Measurements from ENCODE around the gene SHROOM1. TPM values are rescaled to one million over a fixed set of nuclear protein-coding genes. Genes with fewer than 3 reads are reported as not detected.

The SHROOM1 gene
- total RNA-seq, 1 donor from 2014 or later = 4.5 TPM

GRCh38 chr5:132873930-132874271, 43.5 kb upstream of the SHROOM1 start:
- Mint-ChIP-seq H3K9me3 (ENCODE audit: unreplicated experiment) (no peaks in the 10 kb centered on the region), H3K4me1 (ENCODE audit: unreplicated experiment) (no peaks in the 10 kb centered on the region), H3K27ac (ENCODE audit: unreplicated experiment) (no peak overlapping the region)

DNA sequence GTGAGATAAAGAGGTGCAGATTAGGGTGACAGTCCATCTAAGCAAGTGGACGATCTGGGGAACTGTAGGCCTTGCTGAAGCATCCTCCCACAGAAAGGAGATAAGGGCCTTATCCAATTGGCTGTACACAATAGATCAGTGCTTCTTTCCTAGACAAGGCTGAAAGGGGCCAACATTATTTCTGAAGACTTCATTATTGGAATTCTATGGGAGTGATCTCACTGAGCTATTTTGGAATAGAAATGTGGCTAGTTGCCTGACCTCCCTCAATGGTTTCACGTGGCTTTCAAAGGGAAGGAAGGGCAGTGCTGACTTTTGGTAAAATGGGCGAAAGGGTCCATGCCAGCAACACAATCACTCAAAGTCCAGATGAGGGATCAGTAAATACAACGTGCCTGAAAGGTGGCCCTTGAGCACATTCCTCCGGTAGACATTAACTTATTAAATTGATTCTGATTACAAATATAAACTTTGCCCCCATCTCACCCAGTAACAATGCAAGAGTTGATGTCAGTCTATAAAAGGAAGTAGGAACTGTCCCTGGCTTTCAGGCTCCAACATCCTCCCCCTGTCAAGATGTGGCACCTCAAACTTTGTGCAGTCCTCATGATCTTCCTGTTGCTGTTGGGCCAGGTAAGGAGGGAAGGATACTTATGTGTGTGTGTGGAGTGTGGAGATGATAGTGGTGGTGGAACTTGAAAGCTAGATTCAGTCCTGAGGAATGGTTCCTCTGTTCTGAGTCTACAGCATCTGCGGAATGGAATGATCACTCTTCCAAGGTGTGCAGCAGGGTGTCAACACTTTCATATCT, 42.9 kb upstream of the SHROOM1 start, which contains the start of gene LEAP2:
LEAP2 (plus strand) TSS at position 550 of the 811 bp plus-strand sequence; CDS start at position 577, 27 bp downstream.
- Mint-ChIP-seq H3K27ac (ENCODE audit: unreplicated experiment) (peak within 1 kb of the TSS; percentile 21), H3K4me1 (ENCODE audit: unreplicated experiment) (peaks cover 3% of the 10 kb centered on the region), H3K27me3 (ENCODE audit: unreplicated experiment) (no peaks in the 10 kb centered on the region), H3K4me3 (ENCODE audit: unreplicated experiment) (no peak within 1 kb of the TSS), H3K9me3 (ENCODE audit: unreplicated experiment) (no peaks in the 10 kb centered on the region), H3K36me3 (ENCODE audit: unreplicated experiment) (peaks cover 28% of the 10 kb centered on the region)
- no peak for TF ChIP-seq CTCF (IDR thresholded peaks at IDR 0.05)
- DNase-seq (ENCODE audit: extremely low spot score, unreplicated experiment) = no peak

More at GRCh38 chr5:132873930-132874271, 43.5 kb upstream of the SHROOM1 start:
- H3K36me3 Mint-ChIP-seq (ENCODE audit: unreplicated experiment) = peaks cover 28% of the 10 kb centered on the region
- no peaks in the 10 kb centered on the region for H3K27me3 Mint-ChIP-seq (ENCODE audit: unreplicated experiment)
- no peak for TF ChIP-seq CTCF (IDR thresholded peaks at IDR 0.05)
- H3K4me3 Mint-ChIP-seq (ENCODE audit: unreplicated experiment) = no peak overlapping the region
- DNase-seq (ENCODE audit: extremely low spot score, unreplicated experiment) = no peak

GRCh38 chr5:132872788-132873118, 42.3 kb upstream of the SHROOM1 start:
- Mint-ChIP-seq H3K27ac (ENCODE audit: unreplicated experiment) (no peak overlapping the region), H3K36me3 (ENCODE audit: unreplicated experiment) (peaks cover 26% of the 10 kb centered on the region), H3K27me3 (ENCODE audit: unreplicated experiment) (no peaks in the 10 kb centered on the region), H3K4me1 (ENCODE audit: unreplicated experiment) (peaks cover 5% of the 10 kb centered on the region), H3K4me3 (ENCODE audit: unreplicated experiment) (no peak overlapping the region), H3K9me3 (ENCODE audit: unreplicated experiment) (no peaks in the 10 kb centered on the region)
- no peak for DNase-seq (ENCODE audit: extremely low spot score, unreplicated experiment)
- TF ChIP-seq CTCF (IDR thresholded peaks at IDR 0.05) = no peak

GRCh38 chr5:132871459-132872284, 41.2 kb upstream of the SHROOM1 start:
- TF ChIP-seq CTCF (IDR thresholded peaks at IDR 0.05) = no peak
- H3K27ac Mint-ChIP-seq (ENCODE audit: unreplicated experiment) = no peak overlapping the region
- no peak for DNase-seq (ENCODE audit: extremely low spot score, unreplicated experiment)
- no peaks in the 10 kb centered on the region for H3K27me3 Mint-ChIP-seq (ENCODE audit: unreplicated experiment)
- H3K9me3 Mint-ChIP-seq (ENCODE audit: unreplicated experiment) = no peaks in the 10 kb centered on the region
- no peak overlapping the region for H3K4me3 Mint-ChIP-seq (ENCODE audit: unreplicated experiment)
- H3K4me1 Mint-ChIP-seq (ENCODE audit: unreplicated experiment) = peaks cover 13% of the 10 kb centered on the region
- H3K36me3 Mint-ChIP-seq (ENCODE audit: unreplicated experiment) = peaks cover 25% of the 10 kb centered on the region

DNA sequence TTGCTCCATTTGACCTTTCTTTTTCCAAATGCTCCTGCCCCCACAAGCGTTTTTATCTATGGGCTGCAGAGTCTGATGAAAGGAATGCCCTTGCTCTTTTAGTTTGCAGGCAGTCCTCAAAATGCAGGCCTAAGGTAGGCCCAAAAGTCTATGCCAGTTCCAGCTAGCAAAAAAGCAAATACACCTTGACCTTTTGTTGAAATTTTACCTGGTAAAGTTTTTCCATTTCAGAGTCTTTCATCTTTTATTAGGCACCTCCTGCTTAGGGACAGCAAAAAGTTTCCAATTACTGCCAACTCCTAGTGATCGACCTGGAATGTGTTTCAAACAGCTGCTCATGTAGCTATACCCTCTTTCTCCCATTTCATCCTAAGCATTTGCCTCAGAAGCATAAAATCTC, 40.4 kb upstream of the SHROOM1 start:
- H3K27me3 Mint-ChIP-seq (ENCODE audit: unreplicated experiment) = no peaks in the 10 kb centered on the region
- TF ChIP-seq CTCF (IDR thresholded peaks at IDR 0.05) = no peak
- H3K9me3 Mint-ChIP-seq (ENCODE audit: unreplicated experiment) = no peaks in the 10 kb centered on the region
- H3K4me1 Mint-ChIP-seq (ENCODE audit: unreplicated experiment) = peaks cover 20% of the 10 kb centered on the region
- peaks cover 22% of the 10 kb centered on the region for H3K36me3 Mint-ChIP-seq (ENCODE audit: unreplicated experiment)
- no peak overlapping the region for H3K4me3 Mint-ChIP-seq (ENCODE audit: unreplicated experiment)
- peak overlapping the region; percentile 27 for H3K27ac Mint-ChIP-seq (ENCODE audit: unreplicated experiment)
- DNase-seq (ENCODE audit: extremely low spot score, unreplicated experiment) = no peak

Measured in osteocyte (in vitro differentiated cells).